HG02642 (cell line): ENCODE data around the gene YBX3.

Source experiments
- ATAC-seq: cut with Tn5 transposase; IDR thresholded peaks from one replicate; pipeline ENCODE4 v1.9.1; 2021; ENCODE audit warnings: mild to moderate bottlenecking; ENCODE audit not compliant: unreplicated experiment, poor library complexity

Gene YBX3

GRCh38 chr12:10673659-10674384 is 49.3 kb downstream of the YBX3 start, which contains the start of gene STYK1:
TSS of gene STYK1 (minus strand) at chr12:10674052. CDS start at chr12:10634618, 39,434 bp downstream.
- peak; percentile 62 for ATAC-seq

GRCh38 chr12:10672231-10672868 is 50.8 kb downstream of the YBX3 start:
- ATAC-seq, result no peak

GRCh38 chr12:10669533-10669932 is 53.6 kb downstream of the YBX3 start:
- ATAC-seq, result no peak

GRCh38 chr12:10668526-10668925 is 54.6 kb downstream of the YBX3 start:
- no peak for ATAC-seq

GRCh38 chr12:10667581-10667980 is 55.5 kb downstream of the YBX3 start:
- no peak for ATAC-seq

- no peak for ATAC-seq
Observed at GRCh38 chr12:10664499-10664898, 58.6 kb downstream of the YBX3 start.

- ATAC-seq, result no peak
Observed at GRCh38 chr12:10663869-10664268, 59.3 kb downstream of the YBX3 start.

- no peak for ATAC-seq
Observed at GRCh38 chr12:10661338-10661737, 61.8 kb downstream of the YBX3 start.

GRCh38 chr12:10654003-10654402 is 69.1 kb downstream of the YBX3 start:
- ATAC-seq, result no peak

- no peak for ATAC-seq
Observed at GRCh38 chr12:10652192-10652591, 70.9 kb downstream of the YBX3 start.
